Astrocyte of the spinal cord (primary cell): ENCODE data around the gene UGT1A7.
"Not testable (repeated sequence)": the region's sequence is repeated elsewhere in the genome, so short reads cannot be mapped to it uniquely, and the experiment has no call there.

Source experiments
- DNase-seq: peaks from one replicate; pipeline ENCODE4 v3.0.0; 2011; ENCODE audit warnings: low read depth, low spot score
- H3K4me3 ChIP-seq: 2 replicates; pipeline ENCODE4 v1.5.1; 2011; ENCODE audit warnings: low read depth, mild to moderate bottlenecking, low read length, moderate library complexity
- CTCF ChIP-seq: IDR thresholded peaks from 2 replicates; pipeline ENCODE4 v1.5.1; 2012; ENCODE audit warnings: low read depth, mild to moderate bottlenecking, low read length, inconsistent platforms
- in situ Hi-C: cut with HindIII; loops from 2 replicates; pipeline ENCODE4 v1.10.0; 2017; ENCODE audit warnings: low sequenced_read_pairs

Gene UGT1A7

GRCh38 chr2:233654501-233654900, 27.2 kb upstream of the UGT1A7 start:
- no peak for DNase-seq
- TF ChIP-seq CTCF: no peak
- H3K4me3 ChIP-seq: no peak overlapping the region
- in situ Hi-C loops: no loop called here

GRCh38 chr2:233655043-233655442, 26.7 kb upstream of the UGT1A7 start:
- DNase-seq: no peak
- TF ChIP-seq CTCF: no peak
- in situ Hi-C loops: no loop called here
- H3K4me3 ChIP-seq: no peak overlapping the region

GRCh38 chr2:233655943-233656342, 25.8 kb upstream of the UGT1A7 start:
- in situ Hi-C loops, H3K4me3 ChIP-seq, DNase-seq: not testable (repeated sequence)

- in situ Hi-C loops: no loop called here
- DNase-seq: no peak
- H3K4me3 ChIP-seq: no peak overlapping the region
- no peak for TF ChIP-seq CTCF
These were observed 25.3 kb upstream of the UGT1A7 start for GRCh38 chr2:233656443-233656842.

- in situ Hi-C loops: no loop called here
- no peak overlapping the region for H3K4me3 ChIP-seq
- no peak for TF ChIP-seq CTCF
- no peak for DNase-seq
These were observed 23.1 kb upstream of the UGT1A7 start for GRCh38 chr2:233658610-233659009.

- in situ Hi-C loops: no loop called here
- H3K4me3 ChIP-seq: no peak overlapping the region
- TF ChIP-seq CTCF: no peak
- no peak for DNase-seq
These were observed 17.8 kb upstream of the UGT1A7 start for GRCh38 chr2:233663911-233664310.

- DNase-seq: no peak
- in situ Hi-C loops: no loop called here
- TF ChIP-seq CTCF: no peak
- no peak overlapping the region for H3K4me3 ChIP-seq
These were observed 13.0 kb upstream of the UGT1A7 start for GRCh38 chr2:233668605-233669260.
